ENCODE data around the gene RNF133. TPM values are rescaled to one million over a fixed set of nuclear protein-coding genes. Genes with fewer than 3 reads are reported as not detected.

RNF133 gene
- total and polyA plus RNA-seq, 10 of the 15 experiments (the other 5 are each of a cell fraction or from before 2014, with no cell fraction given), result 0.05 TPM; not detected in 9

- H3K9me3 ChIP-seq (replicated peaks; ENCODE audit: control insufficient read depth, insufficient read depth, low read length), result no peaks in the 10 kb centered on the region
- ATAC-seq (no peak), DNase-seq (ENCODE audit: low read depth, low spot score) (no peak), FAIRE-seq (no peak)
- SMC1A ChIA-PET (ENCODE audit: uncharacterized antibody, unreplicated experiment), result interaction anchor here (1.1 to 5.3 kb wide), 6 partner anchors 10 to 78 kb away, joined by 3 to 60 read pairs (median 4); no protein-coding TSS in a partner anchor
- no peaks in the 10 kb centered on the region for H3K79me2 ChIP-seq (ENCODE audit: control insufficient read depth, insufficient read depth, low read length)
- intact Hi-C loops (cut with micrococcal nuclease; ENCODE audit: unreplicated experiment) (no loop called here), in situ Hi-C loops (cut with MboI) (no loop called here)
- H2AFZ ChIP-seq (ENCODE audit: control insufficient read depth, low read depth, low read length), result no peak overlapping the region
- no peaks in the 10 kb centered on the region for H3K27me3 ChIP-seq (replicated peaks in 1 of 2; ENCODE audit: control insufficient read depth in 2 of 2, insufficient read depth in 2 of 2, low read length in 1 of 2)
- POLR2A ChIA-PET, result interaction anchor here (1.0 to 1.1 kb wide), 2 partner anchors 11 to 15 kb away, joined by 3 read pairs; no protein-coding TSS in a partner anchor
- no TSS peak for BruUV-seq (replicated peaks)
- H3K36me3 ChIP-seq (ENCODE audit: control insufficient read depth in 2 of 2, insufficient read depth in 2 of 2, low read length in 1 of 2), result no peaks in the 10 kb centered on the region
- H3K4me3 ChIP-seq, result no peak overlapping the region
- H3K27ac ChIP-seq (ENCODE audit: control insufficient read depth, insufficient read depth), result no peak overlapping the region
- CTCF ChIA-PET, result interaction anchor here (1.2 to 3.2 kb wide), 6 partner anchors 7 to 70 kb away, joined by 3 to 21 read pairs (median 6); no protein-coding TSS in a partner anchor
- RAD21 ChIA-PET (ENCODE audit: unreplicated experiment), result interaction anchor here (1.7 to 3.4 kb wide), 3 partner anchors 8 to 13 kb away, joined by 5 to 26 read pairs (median 12); no protein-coding TSS in a partner anchor
- H3K4me2 ChIP-seq (ENCODE audit: control insufficient read depth, insufficient read depth), result no peak overlapping the region
- H4K20me1 ChIP-seq (ENCODE audit: control insufficient read depth, insufficient read depth), result no peaks in the 10 kb centered on the region
- no peaks in the 10 kb centered on the region for H3K4me1 ChIP-seq (ENCODE audit: control insufficient read depth, insufficient read depth, low read length)
- no peak overlapping the region for H3K9ac ChIP-seq (ENCODE audit: control insufficient read depth, insufficient read depth, low read length)
- 67% methylated on average over 1 of the region's 1 CpG for WGBS (ENCODE audit: insufficient coverage, insufficient replicate concordance, low lambda C conversion rate, missing lambda C conversion rate)
- no peak for TF ChIP-seq ETV6 (conservative IDR thresholded peaks at IDR 0.05 in 1 of 2, IDR thresholded peaks at IDR 0.05 in 1 of 2; ENCODE audit: borderline replicate concordance in 1 of 2, low read depth in 1 of 2)
- no peak for TF ChIP-seq WRNIP1 (IDR thresholded peaks at IDR 0.05; ENCODE audit: borderline replicate concordance, low read depth, low read length)
- no peak for TF ChIP-seq ZBTB4 (CRISPR knock-in tag; IDR thresholded peaks at IDR 0.05)
- no peak for TF ChIP-seq FOS (IDR thresholded peaks at IDR 0.05; ENCODE audit: borderline replicate concordance, extremely low read depth, insufficient read length)
- TF ChIP-seq SPI1 (IDR thresholded peaks at IDR 0.05; ENCODE audit: borderline replicate concordance, insufficient read depth, low read depth, low read length), result no peak
- no peak for TF ChIP-seq LARP7 (IDR thresholded peaks at IDR 0.05)
- no peak for TF ChIP-seq PKNOX1 (IDR thresholded peaks at IDR 0.05)
- no peak for TF ChIP-seq BHLHE40 (IDR thresholded peaks at IDR 0.05; ENCODE audit: borderline replicate concordance in 1 of 2, low read depth in 2 of 2, low read length in 1 of 2)
- TF ChIP-seq PAX8 (IDR thresholded peaks at IDR 0.05), result no peak
- TF ChIP-seq CBFB (IDR thresholded peaks at IDR 0.05; ENCODE audit: low read depth), result no peak
- TF ChIP-seq JUNB (IDR thresholded peaks at IDR 0.05), result no peak
These were observed 28.8 kb upstream of the RNF133 start for GRCh38 chr7:122727759-122728158.
